Caki2 (cell line): ENCODE data around the gene SORCS1. TPM values are rescaled to one million over a fixed set of nuclear protein-coding genes. Genes with fewer than 3 reads are reported as not detected.

Experiments used
- DNase-seq: peaks from one replicate; pipeline ENCODE4 v3.0.0-alpha.2; 2015; ENCODE audit warnings: low read depth
- in situ Hi-C: cut with HindIII; loops from 2 replicates; pipeline ENCODE4 v1.10.0; 2016; ENCODE audit warnings: low sequenced_read_pairs, low pct_unique_long_range_greater_than_20kb, mixed read lengths
- total RNA-seq: library from RNA; depleted of rRNA; stranded (reverse); fragments of >200 nt; shearing (Covaris generic); gene quantifications from 2 replicates; pipeline ENCODE4 v1.2.3, GENCODE V29; 2014; ENCODE audit warnings: low replicate concordance

The SORCS1 gene
- total RNA-seq, 1 experiment from 2014 or later: not detected

- DNase-seq: no peak
- in situ Hi-C loops: no loop called here
These were observed 192.1 kb downstream of the SORCS1 start for GRCh38 chr10:106972381-106972780.

DNA sequence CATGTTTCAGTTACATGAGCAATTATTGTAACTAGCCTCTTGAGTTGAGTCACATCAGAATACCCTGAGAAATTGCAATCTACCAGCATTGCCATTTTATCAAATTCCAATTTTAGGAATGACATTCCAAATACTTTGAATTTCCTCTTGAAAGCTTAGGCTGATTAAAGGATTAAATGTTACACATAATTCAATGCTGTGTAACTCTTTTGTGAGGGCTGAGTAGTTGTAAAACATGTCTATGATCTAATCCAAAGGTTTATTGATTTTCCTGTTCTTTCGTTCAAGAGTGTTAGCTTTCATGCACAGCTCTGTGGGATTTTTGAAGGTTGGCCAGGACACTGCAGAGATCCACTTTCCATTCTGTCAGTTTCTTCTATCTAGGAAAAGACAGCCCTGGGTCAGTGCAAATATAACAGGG lies 193.1 kb downstream of the SORCS1 start:
- no peak for DNase-seq
- in situ Hi-C loops: no loop called here

- no peak for DNase-seq
- in situ Hi-C loops: no loop called here
These were observed 197.1 kb downstream of the SORCS1 start for GRCh38 chr10:106967452-106967851.

DNA sequence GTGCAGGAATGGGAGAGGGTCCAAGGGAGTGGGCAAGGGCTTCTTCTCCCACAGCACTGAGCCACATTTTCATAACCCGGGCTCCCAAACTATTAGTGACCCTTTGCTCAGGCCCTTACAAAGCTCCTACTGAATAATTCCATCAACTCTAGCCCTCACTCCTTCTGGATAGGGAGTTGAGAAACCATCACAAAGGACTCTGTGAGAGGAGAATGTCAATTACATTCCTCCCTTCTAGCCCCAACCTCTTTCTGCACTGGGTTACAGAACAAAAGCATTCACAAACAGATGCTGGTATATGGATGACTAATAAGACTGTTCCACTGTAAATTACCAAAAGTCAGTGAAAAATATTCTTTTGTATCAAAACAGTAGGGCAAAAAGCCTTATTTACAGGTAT lies 203.7 kb downstream of the SORCS1 start:
- in situ Hi-C loops: no loop called here
- DNase-seq: no peak

DNA sequence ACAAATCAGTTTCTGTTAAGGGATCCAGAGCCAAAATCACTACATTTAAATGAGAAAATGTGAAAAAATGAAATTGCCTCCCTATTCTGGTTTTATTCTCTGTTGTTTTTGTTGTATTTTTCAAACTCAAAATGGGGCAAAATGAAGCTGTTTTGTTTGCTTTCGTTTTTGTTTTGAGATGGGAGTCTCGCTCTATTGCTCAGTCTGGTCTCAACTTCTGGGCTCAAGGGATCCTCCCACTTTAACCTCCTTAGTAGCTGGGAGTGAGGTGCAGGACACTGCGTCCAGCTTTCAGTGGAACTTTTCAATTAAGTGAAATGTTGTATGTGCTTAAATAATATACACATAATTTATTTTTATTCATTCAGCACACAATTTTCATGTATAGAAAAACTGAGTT lies 205.0 kb downstream of the SORCS1 start:
- in situ Hi-C loops: no loop called here
- DNase-seq: no peak

- no peak for DNase-seq
- in situ Hi-C loops: no loop called here
These were observed 205.7 kb downstream of the SORCS1 start for GRCh38 chr10:106958589-106959361.

DNA sequence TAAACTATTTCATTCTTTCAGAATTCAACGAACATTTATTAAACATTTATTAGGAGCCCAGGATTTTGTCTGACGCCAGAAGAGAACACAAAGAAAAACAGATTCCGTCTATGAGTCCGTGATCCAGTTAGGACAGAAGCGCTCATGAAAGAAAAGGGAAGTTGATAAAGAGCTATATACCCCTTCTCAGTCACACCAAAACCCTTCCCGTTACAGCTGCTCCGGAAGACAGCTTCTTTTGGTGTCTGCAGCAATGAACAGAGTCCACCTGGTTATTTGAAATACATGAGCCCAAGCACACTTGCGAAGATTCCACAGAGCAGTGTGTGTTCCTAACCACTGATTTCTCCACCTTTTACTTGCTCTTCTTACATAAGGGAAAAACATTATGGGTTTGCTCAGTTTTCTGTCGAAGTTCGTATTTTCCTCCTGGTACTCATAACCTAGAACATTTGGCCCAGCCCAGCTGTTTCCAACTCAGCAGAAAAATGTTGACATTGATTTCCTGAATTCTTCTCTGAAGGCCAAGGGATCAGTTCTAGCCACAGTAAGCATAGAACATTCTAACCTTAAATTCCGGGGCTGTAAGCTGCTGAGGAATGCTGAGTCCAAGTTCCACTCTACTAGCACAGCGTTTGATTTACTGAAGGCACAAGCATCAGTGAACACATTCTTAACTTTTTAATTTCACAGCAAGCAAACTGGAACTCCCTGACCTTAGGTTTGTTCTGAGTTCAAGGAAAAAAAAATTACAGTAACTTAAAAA lies 206.5 kb downstream of the SORCS1 start:
- no peak for DNase-seq
- in situ Hi-C loops: no loop called here

DNA sequence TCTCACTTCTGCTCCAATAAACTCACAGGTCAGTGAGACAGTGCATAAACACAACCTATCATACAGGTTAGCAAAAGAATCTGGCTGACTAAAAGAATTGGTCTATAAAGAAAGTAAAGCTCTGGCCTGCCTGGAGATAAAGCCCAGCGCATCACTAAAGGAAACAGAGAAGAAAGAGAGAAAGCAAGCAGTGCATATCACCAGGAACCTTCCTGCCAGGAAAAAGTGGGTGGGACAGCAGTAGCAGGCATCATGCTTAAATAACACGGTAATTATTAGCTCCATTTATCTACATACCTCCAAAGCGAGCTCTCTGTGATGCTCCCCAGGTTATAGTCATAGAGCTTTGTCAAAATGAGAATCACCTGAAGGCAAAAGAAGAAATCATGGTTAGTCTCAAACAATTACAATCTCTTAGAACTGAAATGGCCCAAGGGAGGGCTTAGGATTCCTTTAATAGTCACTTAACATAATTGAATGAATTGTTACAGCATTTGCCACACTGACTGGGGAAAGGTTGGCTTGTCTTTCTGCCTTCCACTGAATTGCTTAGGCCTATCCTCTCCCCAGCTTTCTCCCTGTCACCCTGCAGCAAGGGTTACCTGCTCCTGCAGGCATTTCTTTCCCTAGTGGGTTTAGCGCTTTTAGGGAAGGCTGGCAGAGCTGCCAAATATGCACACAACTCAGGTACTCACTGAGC lies 208.1 kb downstream of the SORCS1 start:
- no peak for DNase-seq

GRCh38 chr10:106955133-106955532 lies 209.4 kb downstream of the SORCS1 start:
- no peak for DNase-seq
- in situ Hi-C loops: no loop called here

More for the DNA sequence above, 208.1 kb downstream of the SORCS1 start:
- in situ Hi-C loops: no loop called here

- in situ Hi-C loops: no loop called here
- no peak for DNase-seq
These were observed 212.5 kb downstream of the SORCS1 start for GRCh38 chr10:106952033-106952432.

DNA sequence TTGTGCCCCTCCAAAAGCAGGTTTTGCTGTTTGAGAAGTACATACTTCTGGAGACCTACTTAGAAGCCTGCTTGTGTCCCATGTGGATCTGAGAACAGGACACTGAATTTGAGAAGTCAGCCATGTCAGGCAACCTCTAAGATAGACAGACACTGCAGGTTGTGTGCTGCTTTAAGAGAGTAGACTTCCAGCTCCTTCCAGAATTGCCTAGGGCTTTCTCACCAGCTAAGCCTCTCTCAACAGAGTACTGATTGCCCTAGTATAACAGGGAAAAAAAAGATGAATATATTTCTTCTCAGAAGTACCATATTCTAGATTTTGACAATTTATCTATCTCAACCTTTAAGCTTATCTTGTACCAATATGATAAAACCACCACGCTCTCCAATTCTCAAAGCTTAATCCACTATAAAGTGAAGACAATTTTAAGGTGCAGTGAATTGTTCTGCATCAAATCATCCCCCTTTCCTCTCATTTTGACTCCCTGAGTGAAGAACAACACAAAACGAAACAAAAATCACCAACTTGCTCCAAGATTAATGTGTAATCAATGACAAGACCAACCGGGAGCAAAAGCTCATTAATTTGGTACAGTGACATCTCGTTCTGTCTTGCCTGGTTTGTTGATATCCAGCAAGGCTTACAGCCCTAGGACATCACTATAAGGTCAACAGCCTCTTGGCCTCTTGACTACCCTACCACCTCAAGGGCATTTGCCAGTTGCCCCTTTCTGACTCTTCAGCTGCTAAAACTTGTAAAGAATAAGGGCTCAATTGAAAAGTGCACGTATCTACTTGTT lies 214.6 kb downstream of the SORCS1 start:
- in situ Hi-C loops: no loop called here
- no peak for DNase-seq

- DNase-seq: no peak
- in situ Hi-C loops: no loop called here
These were observed 216.9 kb downstream of the SORCS1 start for GRCh38 chr10:106947643-106948042.

DNA sequence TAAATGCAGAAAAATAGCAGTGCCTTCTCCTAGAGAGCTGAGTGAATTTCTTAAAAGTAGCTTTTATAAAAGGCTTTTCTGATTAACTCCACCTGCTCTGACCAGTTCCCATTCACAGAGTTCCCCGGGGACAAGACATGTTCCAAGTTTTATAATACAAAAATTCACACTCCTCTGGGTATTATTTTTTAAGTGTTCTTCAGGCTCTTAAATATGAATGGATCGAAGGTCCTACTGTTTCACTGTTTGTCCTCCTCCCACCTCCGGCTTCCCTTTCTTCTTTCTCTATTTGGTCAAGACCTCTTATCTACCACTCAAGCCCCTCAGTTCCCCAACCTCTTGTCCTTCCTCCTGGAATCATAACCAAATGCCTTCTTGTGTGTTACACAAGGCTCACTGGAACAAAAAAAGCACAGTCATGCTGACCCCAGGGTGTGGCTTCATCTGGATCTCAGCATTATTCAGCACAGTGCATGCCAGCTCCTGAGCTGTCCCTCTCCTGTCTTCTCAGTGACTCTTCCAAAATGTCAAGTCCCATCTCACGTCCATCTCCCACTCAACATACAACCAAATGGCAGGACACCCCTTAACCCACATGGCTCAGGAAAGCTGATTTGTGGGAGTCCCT lies 222.4 kb downstream of the SORCS1 start:
- in situ Hi-C loops: no loop called here
- DNase-seq: peak; percentile 8

DNA sequence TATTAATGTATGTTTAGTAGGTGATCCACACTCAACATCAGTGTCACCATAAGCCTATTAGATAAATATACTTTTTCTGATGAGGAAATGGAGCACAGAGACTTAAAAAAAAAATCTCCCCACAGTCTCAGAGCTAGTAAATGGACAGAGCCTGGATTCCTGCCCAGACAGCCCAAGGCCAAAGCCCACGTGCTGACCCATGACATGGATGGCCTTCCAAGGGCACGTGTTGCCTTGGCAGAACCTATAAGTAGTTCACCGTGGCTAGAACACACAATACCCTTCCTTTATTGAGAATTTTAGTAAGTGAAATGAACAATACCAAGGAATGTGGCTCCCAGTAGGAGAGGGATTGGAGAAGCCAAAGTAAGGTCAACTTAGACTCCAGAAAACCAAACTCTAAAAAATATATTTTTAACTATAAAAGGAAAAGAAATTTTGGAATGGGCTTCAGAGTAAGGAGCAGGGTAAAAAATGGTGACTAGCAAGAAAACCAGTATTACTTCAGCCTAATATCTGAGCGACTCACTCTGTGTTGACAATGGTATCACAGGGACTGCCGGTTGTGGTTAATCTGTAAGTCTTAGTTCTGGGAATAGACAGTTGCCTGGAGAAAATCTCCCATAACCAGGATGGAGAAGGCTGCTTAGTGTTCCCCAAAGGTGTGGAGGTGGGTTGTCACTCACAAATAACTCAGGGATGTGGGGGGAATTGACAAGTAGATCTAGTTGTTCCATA lies 223.0 kb downstream of the SORCS1 start:
- no peak for DNase-seq
- in situ Hi-C loops: no loop called here

DNA sequence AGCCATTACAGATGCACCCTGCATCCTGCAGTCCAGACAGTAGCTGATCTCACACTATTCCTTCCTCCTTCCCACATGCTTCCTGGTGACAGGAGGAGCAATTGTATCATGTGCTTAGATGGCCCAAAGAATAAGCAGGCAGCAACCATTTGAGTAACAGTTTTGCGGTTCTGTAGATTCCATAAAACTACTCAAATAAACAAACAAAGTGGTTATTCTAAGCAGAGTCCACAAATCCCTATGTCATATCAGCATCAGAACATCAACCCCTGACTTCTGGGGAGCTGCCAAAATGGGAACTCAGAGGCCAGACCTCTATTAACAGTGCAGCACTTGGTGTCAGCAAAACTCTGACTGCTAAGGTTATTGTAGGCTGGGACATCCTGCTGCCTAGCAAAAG lies 226.0 kb downstream of the SORCS1 start:
- in situ Hi-C loops: no loop called here

DNA sequence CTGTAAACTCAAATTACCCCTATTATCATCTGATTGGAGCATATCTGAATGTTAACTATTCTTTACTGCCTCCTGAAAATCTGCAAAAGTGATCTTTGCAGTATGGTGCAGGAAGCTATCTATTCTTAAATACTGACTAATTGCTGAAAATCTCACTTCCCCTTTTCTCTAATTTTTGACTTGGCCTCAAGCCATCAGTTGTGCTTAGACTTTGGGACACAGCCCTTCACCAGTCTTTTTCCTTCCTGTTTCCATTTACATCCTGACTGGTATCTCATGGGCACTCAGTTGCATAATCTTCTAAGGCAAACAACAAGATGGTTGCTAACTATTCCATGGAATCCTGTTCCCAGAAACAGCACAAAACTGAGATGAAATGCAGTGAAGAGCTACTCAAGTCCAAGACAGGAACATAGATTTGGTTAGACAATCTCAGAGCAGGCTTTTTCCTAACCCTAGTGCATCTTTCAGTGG lies 228.5 kb downstream of the SORCS1 start:
- in situ Hi-C loops: no loop called here

More for the DNA sequence above, 226.0 kb downstream of the SORCS1 start:
- no peak for DNase-seq

GRCh38 chr10:106931853-106932249 lies 232.7 kb downstream of the SORCS1 start:
- in situ Hi-C loops: no loop called here
- DNase-seq: no peak

More for the DNA sequence above, 228.5 kb downstream of the SORCS1 start:
- no peak for DNase-seq
